HG03354 (cell line): ENCODE results near the gene ZBTB47.

Experiments
- ATAC-seq: cut with Tn5 transposase; IDR thresholded peaks from one replicate; pipeline ENCODE4 v1.9.1; 2021; ENCODE audit warnings: mild to moderate bottlenecking; ENCODE audit not compliant: unreplicated experiment, poor library complexity, severe bottlenecking

ZBTB47 gene

DNA sequence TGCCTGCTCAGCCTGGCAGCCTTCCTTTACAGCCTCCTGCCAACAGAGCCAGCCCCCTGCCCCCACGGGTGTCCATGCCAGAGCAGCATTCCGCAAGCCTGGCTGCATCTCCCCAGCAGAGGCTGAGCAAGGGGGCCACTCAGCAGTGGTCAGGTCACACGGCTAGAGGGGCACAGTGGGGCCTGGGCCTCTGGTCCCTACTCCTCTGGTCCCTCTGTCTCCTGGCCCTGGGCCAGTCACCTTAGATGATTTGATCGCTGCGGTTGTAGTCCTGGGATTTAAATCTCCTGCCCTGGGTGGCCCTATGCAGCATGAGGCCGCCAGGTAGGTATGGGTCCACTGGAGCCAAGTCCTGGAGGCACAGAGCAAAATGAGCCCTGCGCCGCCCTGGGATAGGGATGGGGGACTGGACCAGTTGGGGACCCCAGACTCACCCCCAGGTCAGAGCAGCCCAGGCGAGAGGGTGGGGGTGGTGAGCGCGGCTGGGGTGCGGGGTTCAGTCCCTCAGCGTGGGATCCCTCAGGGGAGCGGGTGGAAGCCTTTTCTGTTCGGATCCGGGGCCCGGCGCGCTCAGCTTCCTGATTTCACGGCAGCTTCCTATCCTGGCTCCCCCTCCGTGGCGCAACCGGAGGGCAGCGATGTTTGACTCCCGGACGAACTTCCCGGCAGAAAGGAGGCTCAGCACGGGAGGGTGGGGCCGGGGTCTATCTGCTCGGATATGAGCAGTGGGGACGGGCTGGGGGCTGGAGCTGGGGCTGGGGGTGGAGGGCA lies at the start of gene ZBTB47:
Gene ZBTB47 (plus strand): TSS at position 138 of the 771 bp plus-strand sequence. CDS start 4,659 bp downstream, outside the sequence.
- ATAC-seq, result no peak

DNA sequence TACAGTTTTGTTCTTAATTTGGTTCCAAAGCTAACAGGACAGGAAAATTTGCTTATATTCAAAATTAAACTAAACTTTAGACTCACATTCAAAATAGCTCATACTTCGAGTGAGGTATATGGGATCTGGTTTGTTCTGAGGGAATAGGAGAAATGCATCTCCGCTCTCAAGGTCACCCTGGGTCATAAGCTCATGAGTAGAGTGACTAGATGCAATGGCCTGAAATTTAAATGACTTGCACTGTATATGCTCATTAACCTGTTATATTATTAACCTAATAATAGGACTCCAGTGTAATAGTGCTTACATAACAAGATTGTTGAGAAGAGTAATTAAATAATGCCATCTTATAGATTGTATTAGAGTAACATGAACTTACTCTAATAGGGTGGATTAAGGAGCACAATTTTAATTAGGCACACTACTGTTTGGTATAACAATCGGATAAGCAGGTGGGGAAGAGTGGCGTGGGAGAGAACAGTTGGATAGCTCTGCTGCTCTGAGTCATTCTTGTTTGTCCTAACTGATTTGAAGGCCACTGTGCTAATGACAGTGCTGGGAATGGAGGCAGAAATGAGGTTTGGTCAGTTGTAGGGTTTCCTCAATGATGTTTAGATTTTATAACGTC lies 47.8 kb upstream of the ZBTB47 start:
- ATAC-seq, result no peak

DNA sequence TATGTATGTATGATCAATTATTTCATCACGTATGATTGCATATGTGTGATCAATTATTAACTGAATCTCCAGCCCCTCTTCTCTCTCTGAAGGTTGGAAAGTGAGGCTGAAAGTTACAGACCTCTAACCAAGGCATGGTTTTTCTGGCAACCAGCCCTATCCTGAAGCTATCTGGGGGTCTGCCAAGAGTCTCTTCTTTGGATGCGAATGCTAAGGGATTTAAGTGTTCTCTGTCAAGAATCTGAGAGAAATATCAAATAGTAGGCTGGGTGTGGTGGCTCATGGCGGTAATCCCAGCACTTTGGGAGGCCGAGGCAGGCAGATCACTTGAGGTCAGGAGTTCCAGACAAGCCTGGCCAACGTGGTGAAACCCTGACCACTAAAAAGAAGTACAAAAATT lies 44.9 kb upstream of the ZBTB47 start:
- ATAC-seq, result no peak

DNA sequence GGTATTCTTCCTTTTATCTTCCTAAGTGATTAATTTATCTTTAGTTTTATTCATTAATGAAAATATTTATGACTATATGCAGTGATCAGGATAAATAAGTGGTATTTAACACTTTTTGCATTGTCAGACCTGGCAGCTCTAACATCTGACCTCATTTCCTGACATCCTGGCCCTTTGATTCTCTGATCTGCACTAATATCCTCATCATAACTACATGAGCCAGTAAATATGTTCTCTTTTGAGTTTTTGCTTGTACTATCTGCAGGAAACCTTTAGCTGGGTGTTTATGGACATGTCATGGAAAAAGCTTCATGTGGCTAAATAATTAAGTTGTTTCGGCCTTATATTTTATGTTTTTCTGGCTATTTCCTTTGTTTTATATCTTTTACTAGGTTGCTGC lies 42.5 kb upstream of the ZBTB47 start:
- no peak for ATAC-seq

DNA sequence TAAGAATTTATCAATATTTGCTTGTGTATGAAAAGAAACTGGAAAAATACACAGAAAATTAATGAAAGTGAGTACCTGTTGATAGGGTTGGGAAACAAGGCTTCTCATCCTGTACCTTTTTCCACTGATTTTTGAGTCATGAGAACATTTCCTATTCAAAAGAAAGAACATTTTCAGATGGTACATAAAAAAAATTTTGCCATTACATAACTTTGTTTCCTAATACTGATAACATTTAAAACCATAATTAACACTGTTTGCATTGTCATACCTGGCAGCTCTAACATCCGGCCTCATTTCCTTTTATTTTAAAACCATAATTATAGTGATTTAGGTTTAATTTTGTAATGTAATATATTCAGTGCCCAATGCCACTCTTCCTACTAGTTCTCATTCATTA lies 41.3 kb upstream of the ZBTB47 start:
- ATAC-seq, result no peak

DNA sequence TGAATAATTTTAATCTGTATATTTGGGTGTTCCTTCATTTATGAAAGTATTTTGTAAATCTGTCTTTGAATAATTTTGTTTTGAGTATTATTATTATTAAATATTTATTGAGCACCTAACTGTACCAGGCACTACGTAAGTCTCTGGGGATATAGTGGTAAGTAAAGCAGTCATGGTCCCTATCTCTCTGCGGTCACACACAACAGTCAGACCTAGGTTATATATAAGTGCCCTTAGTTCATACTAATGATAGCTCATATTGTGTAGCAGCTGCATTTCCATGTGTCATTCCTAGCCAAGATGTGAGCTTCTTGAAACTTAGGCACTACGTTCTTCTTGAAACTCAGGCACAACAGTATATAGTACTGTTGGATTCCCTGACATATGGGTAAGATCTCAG lies 40.6 kb upstream of the ZBTB47 start:
- peak; percentile 89 for ATAC-seq

DNA sequence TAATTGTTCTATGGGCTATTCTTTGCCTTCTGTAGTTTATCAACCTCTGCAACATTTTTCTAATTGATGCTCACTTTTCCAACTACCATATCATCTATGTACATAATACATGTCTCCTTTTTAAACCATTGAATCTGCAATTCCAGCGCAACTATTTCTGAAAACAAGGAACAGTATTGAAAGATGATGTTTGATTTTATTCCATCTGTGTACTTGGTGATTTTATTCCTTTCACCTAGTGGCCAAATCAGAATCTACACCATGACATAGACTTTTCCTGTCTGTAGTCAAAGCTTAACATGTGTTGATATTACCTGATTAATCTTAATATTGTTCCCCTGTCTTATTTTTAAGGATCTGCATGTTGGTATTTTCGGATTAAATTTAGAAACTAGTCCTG lies 40.0 kb upstream of the ZBTB47 start:
- no peak for ATAC-seq

DNA sequence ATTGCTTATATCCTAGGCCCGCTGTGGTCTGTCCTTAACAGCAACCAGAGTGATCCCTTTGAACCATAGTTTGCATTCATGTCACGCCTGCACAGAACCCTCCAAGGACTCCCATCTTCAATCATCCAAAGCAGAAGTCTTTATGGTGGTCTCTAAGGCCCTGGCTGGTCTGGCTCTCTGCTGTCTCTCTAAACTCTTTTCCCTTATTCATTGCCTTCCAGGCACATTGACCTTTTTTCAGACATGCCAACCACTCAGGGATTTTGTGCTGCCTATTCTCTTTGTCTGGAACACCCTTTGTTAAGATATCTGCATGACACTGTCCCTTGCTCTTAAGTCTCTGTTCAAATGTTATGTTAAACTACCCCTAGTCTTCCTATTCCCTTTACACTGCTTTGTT lies 21.9 kb upstream of the ZBTB47 start:
- ATAC-seq, result no peak

DNA sequence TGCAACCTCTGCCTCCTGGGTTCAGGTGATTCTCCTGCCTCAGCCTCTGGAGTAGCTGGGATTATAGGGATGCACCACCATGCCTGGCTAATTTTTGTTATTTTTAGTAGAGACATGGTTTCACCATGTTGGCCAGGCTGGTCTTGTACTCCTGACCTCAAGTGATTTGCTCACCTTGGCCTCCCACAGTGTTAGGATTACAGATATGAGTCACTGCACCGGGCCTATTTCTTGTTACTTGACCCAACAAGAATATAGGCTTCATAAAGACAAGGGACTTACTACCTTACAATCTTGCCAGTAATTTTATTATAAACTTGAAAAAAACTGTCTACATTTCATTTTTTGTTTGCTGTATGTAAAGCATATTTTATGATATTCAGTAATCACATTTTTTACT lies 21.4 kb upstream of the ZBTB47 start:
- no peak for ATAC-seq

DNA sequence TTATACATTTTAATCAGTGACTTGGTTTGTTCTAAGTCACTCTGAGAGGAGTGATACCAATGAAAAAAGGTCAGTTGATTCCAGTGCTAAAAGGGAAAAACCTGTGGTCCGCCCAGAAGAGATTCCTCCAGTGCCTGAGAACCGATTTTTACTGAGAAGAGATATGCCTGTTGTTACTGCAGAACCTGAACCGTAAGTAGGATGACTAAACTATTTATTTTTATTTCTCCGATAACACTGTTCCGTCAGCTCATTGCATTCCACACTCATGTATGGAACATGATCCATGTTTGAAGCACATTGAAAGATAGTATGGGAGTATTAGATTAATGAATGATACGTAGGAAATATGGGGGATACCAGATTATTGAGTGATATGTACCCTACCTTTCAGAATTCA lies 20.0 kb upstream of the ZBTB47 start:
- no peak for ATAC-seq

DNA sequence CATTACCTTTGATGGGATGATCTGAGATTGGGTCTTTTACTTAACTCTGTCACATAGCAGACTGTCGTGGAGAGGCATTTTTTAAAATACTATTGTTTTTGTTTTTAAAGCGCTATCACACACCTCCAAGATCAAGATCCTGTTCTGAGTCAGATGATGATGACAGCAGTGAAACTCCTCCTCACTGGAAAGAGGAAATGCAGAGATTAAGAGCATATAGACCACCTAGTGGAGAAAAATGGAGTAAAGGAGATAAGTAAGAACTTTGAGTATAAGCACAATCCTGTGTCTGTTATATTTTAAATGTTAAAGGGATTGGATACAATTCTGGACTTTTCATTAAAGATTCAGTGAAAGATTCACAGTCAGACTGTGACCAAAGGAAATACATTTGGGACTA lies 18.4 kb upstream of the ZBTB47 start:
- no peak for ATAC-seq

DNA sequence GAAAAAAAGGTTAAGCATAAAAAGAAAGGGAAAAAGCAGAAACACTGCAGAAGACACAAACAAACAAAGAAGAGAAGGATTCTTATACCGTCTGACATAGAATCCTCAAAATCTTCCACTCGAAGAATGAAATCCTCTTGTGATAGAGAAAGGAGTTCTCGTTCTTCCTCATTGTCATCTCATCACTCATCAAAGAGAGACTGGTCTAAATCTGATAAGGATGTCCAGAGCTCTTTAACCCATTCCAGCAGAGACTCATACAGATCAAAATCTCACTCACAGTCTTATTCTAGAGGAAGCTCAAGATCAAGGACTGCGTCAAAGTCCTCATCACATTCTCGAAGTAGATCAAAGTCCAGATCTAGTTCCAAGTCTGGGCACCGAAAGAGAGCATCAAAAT lies 16.5 kb upstream of the ZBTB47 start:
- ATAC-seq, result no peak

DNA sequence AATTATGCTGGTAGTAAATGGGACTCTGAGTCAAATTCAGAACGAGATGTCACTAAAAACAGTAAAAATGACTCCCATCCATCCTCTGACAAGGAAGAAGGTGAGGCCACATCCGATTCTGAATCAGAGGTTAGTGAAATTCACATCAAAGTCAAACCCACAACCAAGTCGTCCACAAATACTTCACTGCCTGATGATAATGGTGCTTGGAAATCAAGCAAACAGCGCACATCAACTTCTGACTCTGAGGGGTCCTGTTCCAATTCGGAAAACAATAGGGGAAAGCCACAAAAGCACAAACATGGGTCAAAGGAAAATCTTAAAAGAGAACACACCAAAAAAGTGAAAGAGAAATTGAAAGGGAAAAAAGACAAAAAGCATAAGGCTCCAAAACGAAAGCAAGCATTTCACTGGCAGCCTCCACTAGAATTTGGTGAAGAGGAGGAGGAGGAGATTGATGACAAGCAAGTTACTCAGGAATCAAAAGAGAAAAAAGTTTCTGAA lies 15.1 kb upstream of the ZBTB47 start:
- ATAC-seq, result no peak

DNA sequence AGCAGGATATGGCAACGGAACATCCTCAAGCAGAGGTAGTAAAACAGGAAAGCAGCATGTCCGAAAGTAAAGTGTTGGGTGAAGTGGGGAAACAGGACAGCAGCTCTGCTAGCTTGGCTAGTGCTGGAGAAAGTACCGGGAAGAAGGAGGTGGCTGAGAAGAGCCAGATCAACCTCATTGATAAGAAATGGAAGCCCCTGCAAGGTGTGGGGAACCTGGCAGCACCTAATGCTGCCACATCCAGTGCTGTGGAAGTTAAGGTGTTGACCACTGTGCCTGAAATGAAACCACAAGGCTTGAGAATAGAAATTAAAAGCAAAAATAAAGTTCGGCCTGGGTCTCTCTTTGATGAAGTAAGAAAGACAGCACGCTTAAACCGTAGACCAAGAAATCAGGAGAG lies 14.3 kb upstream of the ZBTB47 start:
- no peak for ATAC-seq

DNA sequence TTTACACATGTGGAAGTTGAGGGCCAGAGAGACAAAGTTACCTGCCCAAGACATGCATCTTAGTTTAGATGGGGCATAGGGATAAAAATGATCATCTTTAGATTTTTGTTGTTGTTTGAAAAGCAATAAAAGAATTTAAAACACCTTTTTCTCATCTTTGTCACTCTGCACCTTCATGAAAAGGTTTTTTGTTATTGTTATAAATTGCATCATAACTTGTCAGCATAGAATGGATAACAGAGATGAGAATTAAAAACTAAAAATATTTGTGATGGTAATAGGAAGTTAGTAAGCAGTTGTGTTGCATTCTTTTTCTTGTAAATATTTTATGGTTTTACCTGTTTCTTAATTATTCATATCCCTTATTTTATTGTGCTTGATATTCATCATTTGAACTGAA lies 13.4 kb upstream of the ZBTB47 start:
- no peak for ATAC-seq

DNA sequence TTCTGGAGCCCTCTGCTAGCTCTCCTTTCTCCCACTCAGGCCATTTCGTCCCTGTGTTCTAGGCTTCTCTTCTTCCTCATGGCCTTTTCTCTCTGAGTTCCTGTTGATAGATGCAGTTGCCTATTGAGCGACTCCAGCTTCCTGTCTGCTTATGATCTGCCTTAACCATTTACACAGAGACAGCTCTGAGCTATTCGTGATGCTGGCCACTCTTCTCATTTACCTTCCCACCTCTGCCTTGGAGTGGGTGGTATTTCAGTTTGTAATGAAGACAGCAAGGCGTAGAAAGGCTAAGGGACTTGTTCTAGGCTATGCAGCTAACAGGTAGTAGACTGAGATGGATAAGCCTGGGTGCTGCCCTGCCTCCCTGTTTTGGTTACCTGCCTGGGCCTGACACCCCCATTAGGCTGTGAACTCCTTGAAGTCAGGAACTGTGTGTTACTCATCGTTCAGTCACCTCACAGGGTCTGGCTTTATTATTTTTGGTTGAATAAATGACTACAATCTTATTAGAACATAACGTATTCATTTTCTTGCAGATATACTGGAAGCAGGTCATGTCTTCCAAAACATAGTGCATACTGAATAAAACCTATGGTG lies 12.6 kb upstream of the ZBTB47 start:
- no peak for ATAC-seq

DNA sequence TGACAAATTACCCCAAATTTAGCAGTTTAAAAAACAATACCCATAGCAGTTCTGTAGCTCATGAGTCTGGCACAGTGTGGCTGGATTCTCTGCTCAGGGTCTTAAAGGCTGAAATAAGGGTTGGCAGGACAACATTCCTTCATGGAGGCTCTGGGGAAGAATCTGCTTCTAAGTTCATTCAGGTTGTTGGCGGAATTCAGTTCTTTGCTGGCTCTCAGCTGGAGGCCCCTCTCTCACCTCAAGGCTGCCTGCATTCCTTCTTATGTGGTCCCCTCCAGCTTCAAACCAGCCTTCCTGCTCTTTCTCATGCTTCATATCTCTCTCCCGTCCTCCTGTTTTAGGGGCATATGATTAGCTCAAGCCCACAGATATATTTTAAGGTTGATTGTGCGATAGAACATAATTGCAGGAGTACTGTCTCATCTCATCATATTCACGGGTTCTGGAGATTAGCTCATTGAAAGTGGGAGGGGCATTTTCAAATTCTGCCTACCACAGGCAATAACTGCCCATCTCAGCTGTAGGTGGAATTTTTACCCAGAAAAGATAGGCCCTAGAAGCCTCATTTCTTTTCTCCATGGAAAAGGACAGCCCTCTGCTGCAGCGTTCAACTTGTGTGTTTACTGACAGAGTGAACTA lies 5.6 kb upstream of the ZBTB47 start:
- ATAC-seq, result no peak

DNA sequence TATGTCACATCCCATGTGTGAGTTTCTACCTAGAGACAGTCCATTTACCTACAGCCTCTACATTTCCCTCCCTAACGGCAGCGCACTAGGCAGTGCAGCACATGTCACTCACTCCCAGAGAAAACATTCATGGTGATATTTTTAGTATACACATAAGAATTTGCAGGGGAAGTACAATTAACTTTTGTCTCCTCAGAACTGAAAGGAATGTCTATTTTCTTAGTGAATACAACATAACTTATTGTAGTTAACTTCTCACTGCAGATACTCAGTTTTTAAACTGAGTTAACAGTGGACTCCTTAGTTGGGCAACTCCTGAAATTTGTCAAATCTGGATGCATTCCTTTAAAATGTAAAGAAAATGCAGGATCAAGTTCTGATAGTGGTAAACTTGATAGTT lies 4.5 kb upstream of the ZBTB47 start:
- ATAC-seq, result no peak

DNA sequence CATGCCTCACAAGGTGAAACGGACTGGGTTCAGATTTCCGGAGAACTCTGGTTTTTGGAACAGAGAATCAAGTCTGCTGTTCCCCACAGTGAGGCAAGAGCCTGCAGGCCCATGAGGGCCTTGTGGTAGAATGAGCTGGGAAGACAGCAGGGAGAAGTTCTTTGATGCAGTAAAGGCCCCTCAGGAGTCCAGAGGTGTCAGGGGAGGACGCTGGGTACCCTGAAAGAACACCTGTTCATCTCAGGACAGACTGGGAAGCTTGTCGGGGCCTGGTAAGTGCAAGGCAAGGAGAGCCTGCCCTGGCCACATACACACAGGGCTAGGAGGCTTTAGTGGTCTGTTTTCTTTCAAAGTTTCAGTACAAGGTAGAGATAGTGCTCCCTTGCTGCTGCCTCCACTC lies 3.7 kb upstream of the ZBTB47 start:
- ATAC-seq, result no peak

DNA sequence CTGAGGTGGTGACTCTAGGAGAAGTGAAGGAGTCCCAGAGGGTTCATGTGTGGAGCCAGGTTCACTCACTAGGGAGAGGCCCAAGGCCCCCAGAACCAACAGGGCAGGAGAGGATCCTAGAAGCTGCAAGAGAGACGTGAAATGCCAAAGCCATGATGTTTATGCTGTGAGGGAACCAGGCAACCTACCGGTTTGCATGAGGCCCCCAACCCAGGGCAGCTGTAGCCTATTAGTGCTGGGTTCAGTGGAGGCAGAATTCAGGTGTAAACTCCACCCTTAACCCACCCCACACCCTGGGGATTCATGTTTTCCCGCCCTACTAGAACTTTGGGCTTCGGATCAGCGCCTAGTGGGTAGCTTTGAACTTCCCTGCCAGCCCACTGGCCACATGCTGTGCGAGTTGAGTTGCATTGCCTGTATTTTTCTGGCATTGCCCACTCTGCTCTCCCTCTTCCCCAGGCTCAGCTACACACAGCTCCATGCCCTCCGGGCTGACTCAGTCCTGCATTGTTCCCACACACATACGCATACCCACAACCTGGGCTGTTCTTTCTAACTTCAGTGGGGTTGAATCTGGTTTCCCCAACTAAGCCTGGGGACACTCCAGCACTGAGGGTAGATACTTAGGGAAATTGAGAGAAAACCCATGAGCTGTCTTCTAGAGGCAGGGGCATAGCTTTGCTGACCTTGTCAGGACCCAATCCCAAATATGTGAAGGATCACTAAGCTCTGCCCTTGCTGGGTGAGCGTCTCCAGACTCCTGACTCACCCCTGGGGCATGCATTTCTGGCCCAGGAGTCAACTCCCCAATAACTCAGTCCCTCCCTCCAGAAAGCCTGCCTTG lies 2.0 kb upstream of the ZBTB47 start:
- ATAC-seq, result no peak
